Activated CD4-positive, CD25-positive, alpha-beta regulatory T cell treated with anti-CD3 and anti-CD28 coated beads, Interleukin-2, amount 50 U/mL, for 24 hours (primary cell): Measurements from ENCODE around the gene AKR7A3.
"Not testable (repeated sequence)": the region's sequence is repeated elsewhere in the genome, so short reads cannot be mapped to it uniquely, and the experiment has no call there.

Source experiments
- ATAC-seq, 2 donors: fragments of 150-1000 bp; cut with Tn5 transposase; one replicate each; pipeline ENCODE4 v1.10.0; 2021; ENCODE audit warnings: mild to moderate bottlenecking in 1 of 2, moderate library complexity in 1 of 2

The AKR7A3 gene

DNA sequence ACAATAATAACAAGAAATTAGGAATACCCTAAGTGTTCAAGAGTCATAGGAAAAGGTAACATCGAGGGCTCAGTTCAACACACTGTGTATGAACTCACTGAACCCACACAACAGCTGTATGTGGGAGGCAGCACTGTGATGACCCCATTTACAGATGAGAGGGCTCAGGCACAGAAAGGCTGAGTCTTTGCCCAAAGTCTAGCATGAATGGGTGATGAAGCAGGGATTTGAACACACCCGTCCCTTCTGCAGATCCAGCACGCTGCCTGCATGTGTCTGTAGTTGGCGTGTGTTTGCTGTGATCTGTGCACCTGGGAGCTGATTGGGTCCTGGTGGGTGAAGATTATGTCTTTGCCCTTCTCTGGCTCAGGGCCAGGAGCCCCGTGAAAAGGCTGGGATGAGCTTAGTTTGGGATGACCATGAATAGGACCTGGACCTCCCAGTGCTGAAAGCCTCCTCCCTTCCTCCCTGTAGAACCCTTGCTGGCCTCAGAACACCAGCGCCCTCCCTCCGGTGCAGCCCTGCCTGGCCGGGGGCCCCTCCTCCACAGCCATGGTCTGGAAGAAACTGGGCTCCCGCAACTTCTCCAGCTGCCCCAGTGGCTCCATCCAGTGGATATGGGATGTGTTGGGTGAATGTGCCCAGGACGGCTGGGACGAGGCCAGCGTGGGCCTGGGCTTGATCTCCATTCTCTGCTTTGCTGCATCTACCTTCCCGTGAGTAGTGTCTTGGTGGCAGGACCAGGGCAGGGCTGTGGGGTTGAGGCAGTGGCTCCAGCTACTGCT lies 28.7 kb upstream of the AKR7A3 start:
- ATAC-seq: no peak

DNA sequence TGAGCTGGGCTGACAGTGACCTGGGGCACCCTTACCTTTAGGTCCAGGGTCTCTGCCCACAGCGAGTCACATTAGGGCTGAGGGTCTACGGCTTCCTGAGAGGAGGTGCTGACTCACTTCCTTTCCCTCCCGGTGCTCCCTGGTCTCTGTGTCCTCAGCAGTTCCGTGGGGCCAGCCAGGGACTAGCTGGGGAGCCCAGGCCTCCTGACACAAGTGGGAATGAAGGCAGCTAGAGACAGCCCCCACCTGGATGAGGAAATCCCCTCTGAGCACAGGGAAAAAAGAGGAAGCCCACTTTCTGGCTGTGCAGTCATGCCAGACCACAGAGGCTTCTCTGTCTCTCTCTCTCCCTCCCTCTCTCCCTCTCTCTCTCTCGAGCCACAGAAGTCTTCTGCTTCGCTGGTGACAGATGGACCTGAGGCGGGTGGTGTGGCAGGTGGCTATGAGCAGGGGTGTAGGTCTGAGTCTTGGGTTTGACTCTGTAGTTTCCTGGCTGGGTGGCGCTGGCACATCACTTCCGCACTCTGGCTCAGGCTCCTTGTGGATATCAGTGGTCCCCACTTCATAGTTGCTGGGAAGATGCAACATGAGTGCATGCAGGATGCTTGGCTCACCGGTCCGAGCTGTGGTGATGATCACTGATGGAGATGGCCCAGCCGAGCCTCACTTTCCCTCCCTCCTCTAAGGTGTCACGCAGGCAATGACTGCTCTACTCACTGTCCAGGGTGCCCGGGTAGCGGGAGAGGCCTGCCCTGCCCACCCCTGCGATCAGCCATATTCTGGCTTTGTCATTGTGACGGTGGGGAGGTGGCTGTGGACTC lies 27.0 kb upstream of the AKR7A3 start:
- ATAC-seq: no peak

DNA sequence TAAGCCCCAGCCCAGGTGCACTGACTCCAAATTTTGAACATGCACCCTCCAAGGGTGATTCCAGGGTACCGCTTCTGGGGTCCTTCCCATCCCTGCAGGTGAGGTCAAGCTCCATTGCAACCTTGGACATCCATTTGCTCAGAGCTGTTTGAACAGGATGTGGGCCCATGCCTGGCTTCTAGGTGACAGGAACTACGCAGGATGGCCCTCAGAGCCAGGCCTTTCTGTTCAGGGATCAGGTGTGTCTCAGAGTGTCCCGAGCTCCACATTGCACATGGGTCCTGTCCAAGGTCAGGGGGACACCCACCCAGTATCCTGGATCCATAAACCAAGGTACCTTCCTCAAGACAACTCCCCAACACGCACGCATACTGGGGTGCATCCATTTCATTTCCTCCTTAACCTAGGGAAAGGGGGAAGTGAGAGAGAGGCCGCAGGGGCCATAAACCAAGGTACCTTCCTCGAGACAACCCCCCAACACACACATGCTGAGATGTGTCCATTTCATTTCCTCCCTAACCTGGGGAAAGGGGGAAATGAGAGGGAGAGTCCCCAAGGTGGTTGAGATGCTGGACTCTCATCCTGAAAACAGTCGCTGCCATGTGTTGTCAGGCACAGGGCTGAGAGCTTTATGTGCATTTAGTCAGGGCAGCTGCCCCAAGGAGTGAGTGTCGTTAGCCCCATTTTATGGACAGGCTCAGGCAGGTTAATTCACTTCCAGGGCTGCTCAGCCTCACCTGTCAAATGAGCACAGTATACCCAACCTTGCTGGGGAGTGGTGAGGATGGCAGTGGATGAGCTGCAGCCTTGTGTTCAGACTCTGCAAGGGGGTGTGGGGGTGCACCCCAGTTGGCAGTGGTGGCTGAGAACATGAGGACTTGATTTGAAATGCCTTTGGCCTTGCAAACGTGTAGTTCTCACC lies 25.7 kb upstream of the AKR7A3 start:
- ATAC-seq: no peak

DNA sequence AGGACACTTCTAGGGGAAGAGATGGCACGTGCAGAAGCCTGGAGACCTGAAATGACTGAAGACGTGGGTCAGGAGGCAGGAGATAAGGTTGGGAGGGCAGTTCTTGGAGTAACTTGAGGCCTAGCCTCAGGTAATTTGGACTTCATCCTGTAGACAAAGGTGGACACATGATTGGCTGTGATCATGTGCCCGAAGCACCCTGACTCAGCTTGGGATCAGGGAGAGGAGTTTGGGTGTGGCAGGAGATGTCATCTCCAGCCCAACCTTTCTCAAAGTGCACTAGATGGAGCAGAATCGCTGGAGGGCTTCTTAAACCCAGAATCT lies 25.0 kb upstream of the AKR7A3 start:
- ATAC-seq: no peak

DNA sequence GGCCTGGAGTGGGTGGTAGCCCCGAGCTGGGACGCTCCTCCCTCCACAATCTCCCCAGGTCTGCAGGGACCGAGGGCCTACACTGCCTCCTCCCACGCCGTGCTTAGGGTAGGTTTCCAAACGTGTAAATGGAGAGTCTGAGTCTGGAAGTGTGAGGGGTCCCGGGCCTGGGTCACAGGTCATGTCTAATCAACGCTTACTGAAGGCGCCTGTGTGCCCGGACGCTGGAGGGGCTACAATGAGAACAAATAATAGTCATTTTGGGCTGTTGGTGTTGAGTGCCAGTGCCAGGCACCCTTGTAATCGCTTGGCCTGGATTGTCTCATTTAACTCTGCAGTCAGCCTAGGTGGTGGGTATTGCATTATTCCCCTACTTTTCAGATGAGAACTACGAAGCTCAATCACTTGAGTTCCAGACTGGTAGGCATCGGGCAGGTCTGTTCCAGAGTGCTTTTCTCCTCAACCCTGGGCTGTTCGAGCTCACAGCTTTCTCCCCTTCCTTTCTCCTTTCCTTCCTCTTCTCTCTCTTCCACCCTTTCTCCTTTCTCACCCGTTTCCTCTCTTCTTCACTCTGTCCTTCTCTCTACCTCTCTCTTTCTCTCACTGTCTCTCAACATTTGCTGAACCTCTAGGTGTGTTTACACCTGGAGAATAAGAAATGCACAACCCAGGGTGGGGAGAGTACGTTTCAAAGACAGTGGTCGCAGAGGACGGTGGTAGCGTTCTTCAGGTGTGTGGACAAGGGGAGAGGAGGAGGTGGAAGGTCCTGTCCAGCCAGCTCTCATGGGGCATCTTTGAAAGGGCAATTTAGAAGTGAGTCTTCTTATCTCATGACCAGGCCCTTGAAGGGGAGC lies 24.4 kb upstream of the AKR7A3 start:
- ATAC-seq: no peak

DNA sequence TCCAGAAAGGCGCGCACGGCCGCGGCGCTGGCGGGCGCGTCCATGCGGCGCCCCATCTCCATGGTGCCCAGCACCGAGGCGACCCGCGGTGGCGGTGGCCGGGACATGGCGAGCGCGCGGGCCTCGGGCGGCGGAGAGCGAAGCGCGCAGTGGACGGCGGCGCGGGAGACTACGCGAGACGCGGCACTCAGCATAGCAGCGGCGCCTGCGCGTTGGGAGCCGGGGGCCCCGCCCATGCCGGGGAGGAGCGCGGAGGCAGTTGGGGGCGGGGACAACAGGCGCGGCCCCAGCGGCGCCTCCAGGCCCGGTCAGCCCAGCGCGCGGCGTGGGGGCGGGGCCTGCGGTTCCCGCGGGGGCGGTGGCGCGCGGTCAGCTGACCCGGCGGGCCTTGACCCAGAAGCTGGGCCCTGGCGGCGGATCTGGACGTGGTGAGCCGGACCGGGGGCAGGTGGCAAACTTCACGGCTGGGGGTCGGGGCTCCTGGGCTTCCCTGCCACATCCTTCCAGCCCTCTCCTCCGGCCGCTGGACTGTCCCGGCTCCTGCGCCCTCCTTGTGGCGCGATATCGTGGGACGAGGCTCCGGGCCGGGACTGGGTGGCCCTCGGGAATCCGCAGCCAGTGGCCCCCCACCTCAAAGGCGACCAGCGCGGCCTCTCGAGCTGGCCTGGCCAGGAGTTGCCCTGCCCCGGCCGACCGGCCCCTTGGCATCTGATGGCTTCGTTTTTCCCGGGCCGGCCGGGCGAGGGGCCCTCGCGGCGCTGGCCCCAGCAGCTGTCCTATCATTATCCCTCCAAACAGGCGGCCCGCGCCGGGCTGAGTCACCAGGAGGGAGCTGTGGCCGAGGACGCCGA lies 23.6 kb upstream of the AKR7A3 start, which contains the start of the genes AKR7A2 and SLC66A1:
TSS of gene AKR7A2 (minus strand) at position 214 of the 851 bp plus-strand sequence. CDS start at position 194, 20 bp downstream.
TSS of gene SLC66A1 (plus strand) at position 396 of the 851 bp plus-strand sequence. CDS start 5,352 bp downstream, outside the sequence.
- peak; percentile 90 to 95 for ATAC-seq

DNA sequence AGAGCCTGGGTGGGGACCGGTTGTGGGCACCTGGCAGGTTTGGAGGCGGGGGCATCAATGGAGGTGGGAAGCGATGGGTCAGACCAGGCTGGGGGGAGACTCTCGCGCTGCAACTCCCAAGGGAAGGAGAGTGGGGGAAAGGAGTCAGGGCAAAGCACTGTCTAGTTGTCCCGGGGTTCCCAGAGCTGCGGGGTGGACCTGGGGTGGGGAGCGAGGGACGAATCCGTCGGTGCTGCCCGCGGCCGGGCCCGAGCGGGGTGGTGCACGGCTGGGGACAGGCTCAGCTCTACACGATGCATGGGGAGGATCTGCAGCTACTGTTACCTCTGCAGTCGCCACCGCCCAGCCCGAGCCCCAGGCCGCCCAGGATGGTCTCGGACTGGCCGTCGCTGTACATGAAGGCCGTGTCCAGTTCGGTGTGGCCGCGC lies 22.9 kb upstream of the AKR7A3 start:
- peak; percentile 10 to 26 for ATAC-seq

DNA sequence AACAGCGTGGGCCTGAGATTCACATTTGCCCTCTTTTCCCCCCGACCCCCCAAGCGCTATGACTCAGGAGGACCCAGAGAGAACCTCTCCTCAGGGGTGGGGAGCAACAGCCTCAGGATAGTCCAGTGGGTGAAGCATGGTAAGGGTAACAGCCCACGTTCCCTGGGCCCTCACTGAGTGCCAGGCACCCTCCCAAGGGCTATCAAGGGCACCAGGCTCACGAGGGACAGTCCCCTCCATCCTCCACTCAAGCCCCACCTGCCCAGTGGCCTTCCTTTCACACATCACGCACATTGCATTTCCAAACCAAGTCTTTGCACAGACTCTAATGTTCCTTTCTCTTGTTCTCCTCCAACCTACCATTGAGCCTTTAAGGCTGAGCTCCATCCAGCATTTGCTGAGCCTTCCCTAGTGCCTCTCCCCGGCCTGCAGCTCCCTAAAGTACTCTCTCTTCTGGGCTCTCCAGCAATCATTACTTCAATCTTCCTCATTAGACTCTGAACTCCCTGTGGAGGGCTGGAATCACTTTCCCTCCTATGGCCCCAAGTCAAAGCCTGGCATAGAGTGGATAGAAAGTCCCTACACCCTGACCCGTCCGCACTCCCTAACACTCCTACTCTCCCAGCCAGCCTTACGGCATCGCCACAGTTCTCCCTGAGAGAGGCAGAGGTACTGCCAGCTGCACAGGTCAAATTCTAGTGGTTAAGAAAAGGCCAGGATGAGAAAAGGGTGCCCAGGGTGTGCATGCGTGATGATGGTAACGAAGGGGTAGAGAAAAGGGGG lies 22.3 kb upstream of the AKR7A3 start:
- ATAC-seq: no peak

DNA sequence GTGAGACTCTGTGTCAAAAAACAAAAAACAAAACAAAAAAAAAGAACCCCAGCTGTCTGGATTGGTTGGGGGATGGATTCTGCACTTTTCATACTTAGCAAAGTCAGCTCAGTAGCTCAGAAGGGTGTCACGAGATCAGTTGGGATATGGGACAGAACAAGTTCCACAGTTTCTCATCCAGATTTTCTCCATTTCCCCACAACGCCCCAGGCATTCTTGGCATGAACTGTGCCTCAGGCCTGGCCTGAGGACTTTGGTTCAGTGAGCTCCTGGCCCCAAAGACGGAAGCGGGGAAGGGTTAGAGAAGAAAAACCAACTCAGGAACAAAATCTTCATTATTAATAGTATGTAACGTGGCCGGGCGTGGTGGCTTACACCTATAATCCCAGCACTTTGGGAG lies 21.5 kb upstream of the AKR7A3 start:
- ATAC-seq: no peak

DNA sequence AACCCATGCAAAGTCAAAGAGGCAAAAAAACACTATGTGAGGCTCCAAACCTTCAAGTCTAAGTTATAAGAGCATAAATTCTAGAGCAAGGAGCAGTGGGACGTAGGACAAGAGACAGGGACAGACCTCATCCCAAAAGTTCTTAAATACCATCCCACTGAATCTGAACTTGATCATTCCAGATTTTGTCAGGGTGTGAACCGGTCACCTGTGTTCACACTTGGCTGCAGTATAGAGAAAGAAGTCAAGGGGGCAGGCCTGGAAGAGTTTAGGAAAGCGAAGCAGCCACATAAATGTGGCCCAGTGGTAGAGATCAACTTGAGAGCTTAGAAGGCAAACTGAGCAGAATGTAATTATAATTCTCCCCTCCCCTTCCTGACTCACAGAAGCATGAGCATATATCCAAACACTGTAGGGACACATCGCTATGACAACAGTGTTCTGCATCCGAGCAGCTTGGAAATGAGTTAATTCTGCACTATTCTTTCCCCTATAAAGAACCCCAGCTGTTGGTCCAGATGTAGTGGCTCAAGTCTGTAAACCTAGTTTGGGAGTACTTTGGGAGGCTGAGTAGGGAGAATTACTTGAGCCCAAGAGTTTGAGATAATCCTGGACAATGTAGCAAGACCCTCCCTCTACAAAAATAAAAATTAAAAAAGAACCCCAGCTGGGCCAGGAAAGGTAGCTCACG lies 20.7 kb upstream of the AKR7A3 start:
- no peak for ATAC-seq

DNA sequence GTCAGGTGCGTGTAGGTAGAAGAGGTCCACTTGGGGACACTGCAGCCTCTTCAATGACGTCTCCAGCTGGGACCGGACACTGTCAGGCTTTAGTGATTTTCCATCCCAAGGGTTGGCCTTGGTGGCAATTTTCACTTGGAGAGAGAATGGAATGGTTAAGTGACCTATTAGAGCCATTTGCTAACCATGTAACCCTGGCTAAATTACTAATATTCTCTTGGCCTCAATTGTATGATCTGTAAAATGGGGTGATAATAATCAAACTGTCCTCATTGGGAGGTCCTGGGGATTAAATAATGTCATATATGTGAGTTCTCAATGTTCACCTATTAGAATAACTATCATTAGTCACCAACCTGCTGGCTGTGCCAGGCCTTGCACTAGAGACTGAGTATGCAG lies 19.9 kb upstream of the AKR7A3 start:
- ATAC-seq: no peak

DNA sequence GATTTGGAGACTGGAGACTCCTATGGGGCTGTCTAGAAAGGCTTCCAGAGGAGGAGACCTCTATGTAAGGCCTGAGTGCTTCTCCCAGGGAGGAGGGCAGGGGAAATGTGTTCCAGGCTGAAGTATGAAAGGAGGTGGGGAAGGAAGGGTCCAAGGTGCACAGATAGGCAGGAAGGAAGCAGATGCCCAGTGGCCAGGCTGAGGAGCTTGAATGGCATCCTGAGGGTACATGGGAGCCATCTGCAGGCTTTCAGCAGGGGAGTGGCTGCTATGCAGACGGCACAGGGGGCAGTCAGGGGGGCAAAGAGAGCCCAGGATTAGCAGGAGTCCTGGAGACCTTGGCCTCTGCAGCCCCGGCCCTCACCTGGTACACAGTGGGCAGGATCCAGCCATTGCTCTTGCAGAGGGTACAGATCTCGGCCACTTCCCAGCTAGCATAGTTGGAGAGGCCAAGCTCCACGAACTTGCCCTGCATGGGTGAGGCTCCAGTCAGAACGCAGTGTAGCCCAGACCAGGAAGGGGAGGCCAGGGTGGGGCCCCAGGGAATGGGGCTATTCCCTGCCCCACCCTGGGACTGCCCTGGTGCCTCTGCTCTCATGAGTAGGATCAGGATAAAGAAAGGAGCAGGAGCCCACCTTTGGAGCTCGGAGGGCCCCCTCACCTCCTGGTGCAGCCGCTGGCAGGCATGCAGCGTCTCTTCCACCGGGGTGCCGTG lies 19.4 kb upstream of the AKR7A3 start:
- ATAC-seq: no peak

DNA sequence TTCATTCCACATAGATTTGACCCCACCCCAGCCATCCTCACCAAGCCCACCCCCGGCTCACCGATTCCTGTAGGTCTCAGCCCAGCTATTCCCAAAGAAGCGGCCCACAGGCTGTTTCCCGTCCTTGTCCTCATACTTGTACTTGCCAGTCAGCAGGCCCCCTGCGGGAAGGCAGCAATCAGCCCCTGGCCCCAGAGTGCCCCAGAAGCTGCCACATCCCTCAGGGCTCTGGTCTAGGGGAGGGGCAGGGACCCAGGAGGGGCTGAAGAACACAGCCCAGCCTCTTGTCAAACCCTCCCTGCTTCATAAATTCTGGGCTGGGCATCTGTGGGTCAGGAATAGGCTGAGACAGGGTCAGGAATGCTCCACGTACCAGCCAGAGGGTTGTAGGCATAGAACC lies 18.4 kb upstream of the AKR7A3 start:
- ATAC-seq: no peak

DNA sequence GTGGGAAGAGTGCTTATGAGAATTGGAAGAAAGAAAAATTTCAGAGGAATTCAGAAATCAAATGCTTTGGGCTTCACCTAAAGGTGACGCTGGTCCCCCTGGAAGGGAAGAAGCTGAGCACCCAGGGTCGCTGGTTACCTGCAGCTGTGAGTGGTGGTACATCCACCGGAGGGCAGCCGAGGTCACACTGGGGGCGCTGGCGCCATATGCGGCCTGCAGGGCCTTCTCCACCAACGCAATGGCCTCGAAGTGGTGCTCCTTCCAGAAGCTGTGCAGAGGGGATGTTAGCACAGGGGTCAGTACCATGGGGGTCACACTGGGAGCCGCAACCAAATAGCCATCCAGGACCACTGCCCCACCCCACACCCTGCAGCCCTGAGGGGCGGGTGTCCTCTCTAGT lies 17.3 kb upstream of the AKR7A3 start:
- ATAC-seq: no peak

DNA sequence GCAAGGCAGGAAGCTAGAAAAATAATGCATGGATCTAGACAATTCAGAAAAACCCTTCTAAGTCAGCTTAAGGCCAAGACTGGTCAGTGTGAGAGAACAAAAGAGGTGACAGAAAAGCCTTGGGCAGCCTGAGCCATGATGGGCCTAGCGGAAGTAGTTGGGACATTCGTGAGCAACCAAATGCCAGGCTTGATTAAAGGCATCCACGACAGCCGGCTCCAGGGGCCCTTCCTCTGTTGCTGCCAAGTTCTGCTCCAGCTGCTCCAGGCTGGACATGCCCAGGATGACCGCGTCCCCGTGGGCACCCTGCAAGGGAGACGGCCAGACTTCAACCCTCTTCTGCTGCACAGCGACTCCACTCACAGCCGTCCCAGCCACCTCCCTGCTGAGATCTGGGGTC lies 15.5 kb upstream of the AKR7A3 start:
- not testable (repeated sequence) for ATAC-seq

DNA sequence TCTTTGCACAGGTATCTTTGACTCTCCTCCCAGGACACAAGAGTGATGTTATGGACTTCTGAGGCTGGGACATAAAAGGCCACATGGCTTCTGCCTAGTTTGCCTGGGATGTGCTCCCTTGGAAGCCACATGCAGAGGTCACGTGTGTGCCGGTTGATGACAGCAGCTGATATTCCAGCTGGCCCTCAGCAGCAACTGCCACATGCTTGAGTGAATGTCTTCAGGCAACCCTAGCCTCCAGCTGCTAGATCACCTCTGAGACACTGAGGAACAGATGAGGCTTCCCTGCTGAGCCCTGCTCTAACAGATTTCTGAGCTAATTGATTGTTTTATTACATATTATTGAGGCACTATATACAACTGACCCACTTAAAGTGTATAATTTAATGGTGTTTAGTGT lies 11.6 kb upstream of the AKR7A3 start:
- ATAC-seq: no peak

DNA sequence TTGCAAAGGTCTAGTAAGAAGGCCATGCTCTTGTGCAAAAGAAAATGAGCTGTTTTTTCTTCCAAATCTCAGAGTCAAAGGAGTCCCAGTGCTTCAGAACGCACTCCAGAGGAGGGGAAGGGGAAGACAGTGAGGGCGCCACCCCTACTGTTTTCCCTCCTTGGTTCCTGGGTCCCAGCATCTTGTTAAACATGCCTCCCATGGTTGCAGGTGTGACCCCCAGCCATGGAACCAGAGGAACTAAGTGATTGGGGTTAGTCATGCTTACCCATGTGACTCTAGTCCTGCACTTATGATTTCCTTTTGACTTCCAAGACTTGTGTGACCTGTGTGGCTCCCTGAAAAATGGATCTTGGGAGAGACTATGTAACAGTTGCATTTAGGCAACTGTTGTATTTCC lies 6.1 kb upstream of the AKR7A3 start:
- ATAC-seq: no peak

DNA sequence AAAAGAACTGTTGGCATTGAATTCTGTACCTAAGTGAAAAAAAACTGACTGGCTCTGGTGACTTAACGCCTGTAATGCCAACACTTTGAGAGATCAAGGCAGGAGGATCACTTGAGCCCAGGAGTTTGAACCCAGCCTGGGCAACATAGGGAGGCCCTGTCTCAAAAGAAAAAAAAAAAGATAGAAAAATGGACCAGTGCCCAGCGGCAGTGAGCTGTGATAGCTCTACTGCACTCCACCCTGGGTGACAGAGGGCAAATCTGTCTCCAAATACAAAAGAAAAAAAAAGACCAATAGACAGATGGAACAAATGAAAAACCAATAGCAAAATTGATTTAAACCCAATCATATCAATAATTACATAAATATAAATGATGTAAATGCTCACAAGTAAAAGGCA lies 674 bp upstream of the AKR7A3 start:
- ATAC-seq: no peak
